Neural cell (in vitro differentiated cells): ENCODE data around the gene CNOT4.

Source experiments
- CTCF ChIP-seq: fragments of 450-650 bp; IDR thresholded peaks from 2 replicates; pipeline ENCODE4 v1.5.1; 2014; ENCODE audit warnings: antibody characterized with exemption, mild to moderate bottlenecking, moderate library complexity; ENCODE audit not compliant: poor library complexity, severe bottlenecking
- EZH2 ChIP-seq: fragments of 200-600, 300-800 bp; shearing (Covaris generic), sonication (generic); IDR thresholded peaks from 2 replicates; pipeline ENCODE4 v1.6.1; 2014; ENCODE audit warnings: antibody characterized with exemption, low read length, borderline replicate concordance, mild to moderate bottlenecking; ENCODE audit not compliant: insufficient read depth, poor library complexity, severe bottlenecking
- MXI1 ChIP-seq: fragments of 450-650 bp; conservative IDR thresholded peaks from 2 replicates; pipeline ENCODE4 v1.6.1; 2014; ENCODE audit warnings: antibody characterized with exemption, mild to moderate bottlenecking; ENCODE audit not compliant: poor library complexity, severe bottlenecking
- POLR2AphosphoS5 ChIP-seq: IDR thresholded peaks from 2 replicates; pipeline ENCODE4 v1.6.1; 2012
- RAD21 ChIP-seq: fragments of 450-650 bp; conservative IDR thresholded peaks from 2 replicates; pipeline ENCODE4 v1.6.1; 2014; ENCODE audit warnings: antibody characterized with exemption, mild to moderate bottlenecking, moderate library complexity
- SMC3 ChIP-seq: fragments of 450-650 bp; conservative IDR thresholded peaks from 2 replicates; pipeline ENCODE4 v1.6.1; 2014; ENCODE audit warnings: antibody characterized with exemption, mild to moderate bottlenecking, moderate library complexity; ENCODE audit not compliant: poor library complexity

- TF ChIP-seq CTCF: no peak
- no peak for TF ChIP-seq POLR2AphosphoS5
- no peak for TF ChIP-seq RAD21
- TF ChIP-seq EZH2: no peak
- no peak for TF ChIP-seq MXI1
- TF ChIP-seq SMC3: no peak
Observed at GRCh38 chr7:135374736-135375135, 135.2 kb downstream of the CNOT4 start.
